ENCODE measurements around the gene RAB11B. TPM values are rescaled to one million over a fixed set of nuclear protein-coding genes. Genes with fewer than 3 reads are reported as not detected.

Gene RAB11B
- total and polyA plus RNA-seq, 9 of the 15 experiments (the other 6 are each of a cell fraction or from before 2014, with no cell fraction given) = 0.74 to 71.0 (median 13.8) TPM

- TF ChIP-seq CCNT2 (IDR thresholded peaks at IDR 0.05; ENCODE audit: borderline replicate concordance, extremely low read depth, insufficient read length, low read depth, low read length) (peak; percentile 88), NR4A1 (CRISPR knock-in tag; IDR thresholded peaks at IDR 0.05) (no peak), NR4A1 (tag; IDR thresholded peaks at IDR 0.05) (no peak), ZBTB11 (CRISPR knock-in tag; IDR thresholded peaks at IDR 0.05) (0 out of 6 replicates have a peak, but pooled peaks of 1 of the 3 experiments have one; percentile 21), CREM (IDR thresholded peaks at IDR 0.05; ENCODE audit: low read depth) (peak; percentile 55), HIVEP1 (CRISPR knock-in tag; IDR thresholded peaks at IDR 0.05) (peak; percentile 29; the same call in 1 of the 2 replicates), ZFP30 (CRISPR knock-in tag; IDR thresholded peaks at IDR 0.05; ENCODE audit: borderline replicate concordance) (no peak), MLLT1 (IDR thresholded peaks at IDR 0.05) (peak; percentile 23 to 39; a peak in 1 of 4 replicates), CBFA2T2 (conservative IDR thresholded peaks at IDR 0.05) (peak; percentile 73), USF1 (CRISPR knock-in tag; IDR thresholded peaks at IDR 0.05) (peak; percentile 99), ZNF239 (CRISPR knock-in tag; IDR thresholded peaks at IDR 0.05) (no peak), HMBOX1 (IDR thresholded peaks at IDR 0.05) (peak; percentile 93), ELF4 (CRISPR knock-in tag; IDR thresholded peaks at IDR 0.05) (no peak), SIN3A (IDR thresholded peaks at IDR 0.05; ENCODE audit: borderline replicate concordance in 2 of 2, control insufficient read depth in 1 of 2, low read depth in 2 of 2, low read length in 2 of 2) (peak in 1 of 2 experiments; percentile 49; a peak in 2 of 4 replicates), SMC3 (conservative IDR thresholded peaks at IDR 0.05; ENCODE audit: insufficient read depth, low read depth, low read length) (0 out of 2 replicates have a peak, but pooled peaks have one; percentile 2), HOMEZ (CRISPR knock-in tag; IDR thresholded peaks at IDR 0.05) (no peak)
These were observed 54.7 kb downstream of the RAB11B start, which contains the start of gene HNRNPM (continued) for GRCh38 chr19:8444677-8445487.

Data from K562 (cell line).